SU-DHL-6 (cell line): ENCODE measurements around the gene TPM3.
A peak's percentile ranks its signal among the peaks of the same experiment; 100 is the strongest.

Source experiments
- H2AFZ ChIP-seq: fragments of 200-600 bp; sonication (generic); 2 replicates; pipeline ENCODE4 v1.6.1; 2014; ENCODE audit warnings: low read depth, mild to moderate bottlenecking, moderate library complexity, mixed read lengths, antibody characterized with exemption, low read length; ENCODE audit not compliant: severe bottlenecking
- H3F3A ChIP-seq: fragments of 200-600 bp; shearing (Covaris generic); 2 replicates; pipeline ENCODE4 v1.6.0; 2016; ENCODE audit warnings: antibody characterized with exemption, mild to moderate bottlenecking; ENCODE audit not compliant: insufficient read depth
- H3K27ac ChIP-seq: fragments of 200-600 bp; sonication (generic); 2 replicates; pipeline ENCODE4 v1.5.1; 2016; ENCODE audit warnings: low read depth, mild to moderate bottlenecking, low read length, moderate library complexity, mixed read lengths
- H3K27me3 ChIP-seq: fragments of 200-600 bp; sonication (generic), shearing (Covaris generic); 2 replicates; pipeline ENCODE4 v1.6.0; 2014; ENCODE audit warnings: mild to moderate bottlenecking, low read length
- H3K36me3 ChIP-seq: fragments of 200-600 bp; sonication (generic); 2 replicates; pipeline ENCODE4 v1.6.1; 2014; ENCODE audit warnings: mild to moderate bottlenecking, low read length, mixed read lengths
- H3K4me2 ChIP-seq: fragments of 300-600, 200-600 bp; shearing (Covaris generic), sonication (generic); 2 replicates; pipeline ENCODE4 v1.6.0; 2014; ENCODE audit warnings: low read length, low read depth, mild to moderate bottlenecking; ENCODE audit not compliant: poor library complexity, severe bottlenecking
- H3K4me3 ChIP-seq: fragments of 200-600 bp; sonication (generic); 2 replicates; pipeline ENCODE4 v1.5.1; 2014; ENCODE audit warnings: antibody characterized with exemption, low read length, mild to moderate bottlenecking, mixed read lengths; ENCODE audit not compliant: insufficient read depth, poor library complexity, severe bottlenecking
- H3K79me2 ChIP-seq: fragments of 200-600 bp; sonication (generic); 2 replicates; pipeline ENCODE4 v1.6.1; 2014; ENCODE audit warnings: mild to moderate bottlenecking, low read length, moderate library complexity; ENCODE audit not compliant: insufficient read depth
- H3K9ac ChIP-seq: fragments of 200-600 bp; sonication (generic); 2 replicates; pipeline ENCODE4 v1.7.0; 2014; ENCODE audit warnings: mild to moderate bottlenecking, low read length
- H3K9me2 ChIP-seq: fragments of 200-600 bp; sonication (generic); replicated peaks from 2 replicates; pipeline ENCODE4 v1.6.1; 2014; ENCODE audit warnings: low read length; ENCODE audit not compliant: insufficient read depth
- H3K9me3 ChIP-seq: fragments of 200-600 bp; sonication (generic); 2 replicates; pipeline ENCODE4 v1.6.1; 2014; ENCODE audit warnings: low read length, mixed read lengths; ENCODE audit not compliant: insufficient read depth
- H4K20me1 ChIP-seq: fragments of 200-600 bp; sonication (generic); 2 replicates; pipeline ENCODE4 v1.6.1; 2014; ENCODE audit warnings: low read depth, mild to moderate bottlenecking, antibody characterized with exemption, low read length, moderate library complexity, mixed read lengths
- EZH2phosphoT487 ChIP-seq: fragments of 200-600 bp; sonication (generic), shearing (Covaris generic); conservative IDR thresholded peaks from 2 replicates; pipeline ENCODE4 v1.6.1; 2018; ENCODE audit warnings: mild to moderate bottlenecking, antibody characterized with exemption, low read length, moderate library complexity, mixed read lengths
- TF ChIP-seq, protein P1 (sequence below): fragments of 200-600 bp; sonication (generic); IDR thresholded peaks from one replicate; pipeline ENCODE4 v1.5.1; 2017; ENCODE audit warnings: antibody characterized with exemption, mild to moderate bottlenecking, low read length, moderate library complexity; ENCODE audit not compliant: insufficient read depth, poor library complexity, severe bottlenecking

TPM3 gene

DNA sequence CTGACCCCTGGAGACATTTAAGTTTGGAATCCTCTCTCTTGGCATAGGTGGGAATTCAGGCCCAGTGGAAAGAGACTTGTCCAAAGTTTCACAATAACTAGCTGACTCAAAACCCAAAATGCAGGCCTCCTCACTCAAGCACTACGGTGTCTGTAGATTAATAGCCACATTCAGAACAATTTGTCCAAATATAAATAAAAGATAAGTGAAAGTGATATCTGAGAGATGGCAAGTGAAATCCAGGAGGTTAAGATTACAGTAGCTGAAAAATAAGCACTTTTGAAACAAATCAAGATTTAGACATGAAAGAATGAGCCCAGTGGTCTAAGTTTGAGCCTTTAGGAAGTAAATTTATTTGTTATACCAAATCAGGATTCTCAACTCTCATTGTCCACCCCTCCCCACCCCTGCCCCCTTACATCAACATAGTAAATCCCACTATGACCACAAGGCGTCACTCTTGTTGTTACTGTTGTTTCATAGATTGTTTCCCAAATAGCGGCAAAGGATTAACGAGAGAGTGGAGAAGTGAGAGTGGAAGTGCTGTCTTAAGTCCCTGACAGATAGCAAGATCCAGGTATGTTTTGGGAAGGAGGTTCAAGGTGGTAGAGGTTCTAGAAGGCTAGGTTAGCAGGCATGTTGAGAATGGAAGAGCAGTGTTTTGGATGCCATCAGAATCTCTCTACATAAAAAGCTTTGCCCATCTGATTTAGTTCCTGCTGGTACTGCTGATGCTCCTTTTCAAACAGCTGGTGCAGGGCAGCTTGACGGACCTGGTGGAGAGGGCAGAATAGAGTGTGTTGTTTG, 7.1 kb upstream of the TPM3 start:
- Histone ChIP-seq H3K9ac (no peak overlapping the region), H3K27me3 (no peaks in the 10 kb centered on the region), H3K4me2 (peak overlapping the region; percentile 9), H3K9me3 (no peaks in the 10 kb centered on the region), H3K4me3 (no peak overlapping the region), H3K9me2 (no peaks in the 10 kb centered on the region), H3F3A (no peaks in the 10 kb centered on the region), H3K27ac (no peak overlapping the region), H3K79me2 (no peaks in the 10 kb centered on the region), H3K36me3 (no peaks in the 10 kb centered on the region), H4K20me1 (no peaks in the 10 kb centered on the region), H2AFZ (peak overlapping the region; percentile 42)
- TF ChIP-seq EZH2phosphoT487, result no peak
- TF ChIP-seq, protein P1, sequence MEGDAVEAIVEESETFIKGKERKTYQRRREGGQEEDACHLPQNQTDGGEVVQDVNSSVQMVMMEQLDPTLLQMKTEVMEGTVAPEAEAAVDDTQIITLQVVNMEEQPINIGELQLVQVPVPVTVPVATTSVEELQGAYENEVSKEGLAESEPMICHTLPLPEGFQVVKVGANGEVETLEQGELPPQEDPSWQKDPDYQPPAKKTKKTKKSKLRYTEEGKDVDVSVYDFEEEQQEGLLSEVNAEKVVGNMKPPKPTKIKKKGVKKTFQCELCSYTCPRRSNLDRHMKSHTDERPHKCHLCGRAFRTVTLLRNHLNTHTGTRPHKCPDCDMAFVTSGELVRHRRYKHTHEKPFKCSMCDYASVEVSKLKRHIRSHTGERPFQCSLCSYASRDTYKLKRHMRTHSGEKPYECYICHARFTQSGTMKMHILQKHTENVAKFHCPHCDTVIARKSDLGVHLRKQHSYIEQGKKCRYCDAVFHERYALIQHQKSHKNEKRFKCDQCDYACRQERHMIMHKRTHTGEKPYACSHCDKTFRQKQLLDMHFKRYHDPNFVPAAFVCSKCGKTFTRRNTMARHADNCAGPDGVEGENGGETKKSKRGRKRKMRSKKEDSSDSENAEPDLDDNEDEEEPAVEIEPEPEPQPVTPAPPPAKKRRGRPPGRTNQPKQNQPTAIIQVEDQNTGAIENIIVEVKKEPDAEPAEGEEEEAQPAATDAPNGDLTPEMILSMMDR, result peak; percentile 66

- H3K4me3 ChIP-seq, result no peak overlapping the region
- no peaks in the 10 kb centered on the region for H3K27me3 ChIP-seq
- H3K79me2 ChIP-seq, result no peaks in the 10 kb centered on the region
- H3K9me3 ChIP-seq, result no peaks in the 10 kb centered on the region
- H2AFZ ChIP-seq, result no peak overlapping the region
- no peaks in the 10 kb centered on the region for H3K9me2 ChIP-seq
- no peak overlapping the region for H3K4me2 ChIP-seq
- no peak overlapping the region for H3K9ac ChIP-seq
- no peaks in the 10 kb centered on the region for H3K36me3 ChIP-seq
- no peaks in the 10 kb centered on the region for H4K20me1 ChIP-seq
- H3K27ac ChIP-seq, result no peak overlapping the region
- no peaks in the 10 kb centered on the region for H3F3A ChIP-seq
- TF ChIP-seq EZH2phosphoT487, result no peak
- TF ChIP-seq, protein P1, result no peak
Measured at GRCh38 chr1:154193821-154194220, 1.9 kb upstream of the TPM3 start.

DNA sequence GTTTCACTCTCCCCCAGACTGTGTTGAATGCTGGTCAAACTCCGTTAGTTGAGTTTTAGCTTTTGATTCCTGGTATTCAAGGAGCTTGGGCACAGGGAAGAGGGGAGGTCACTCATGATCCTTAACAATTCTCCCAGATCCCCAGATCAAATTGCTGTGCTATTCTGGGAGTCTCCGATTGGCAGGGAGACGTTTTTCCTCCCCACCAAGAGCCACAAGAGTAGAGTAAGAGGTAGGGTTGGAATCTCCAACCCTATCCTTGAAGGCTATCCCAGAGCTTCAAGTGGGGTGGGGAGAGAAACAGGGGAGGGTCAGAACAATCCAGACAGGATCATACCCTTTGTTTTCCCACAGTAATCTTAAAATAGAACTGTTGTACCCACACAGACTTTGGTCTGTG, 576 bp upstream of the TPM3 start:
- Histone ChIP-seq H3K9me2 (no peaks in the 10 kb centered on the region), H4K20me1 (no peaks in the 10 kb centered on the region), H3K9me3 (no peaks in the 10 kb centered on the region), H3K27me3 (no peaks in the 10 kb centered on the region), H3K4me3 (no peak overlapping the region), H2AFZ (no peak overlapping the region), H3K79me2 (no peaks in the 10 kb centered on the region), H3F3A (no peaks in the 10 kb centered on the region), H3K36me3 (no peaks in the 10 kb centered on the region), H3K4me2 (no peak overlapping the region), H3K27ac (no peak overlapping the region), H3K9ac (no peak overlapping the region)
- TF ChIP-seq EZH2phosphoT487, result no peak
- TF ChIP-seq, protein P1, result no peak
